ENCODE measurements around the gene DUT. TPM values are rescaled to one million over a fixed set of nuclear protein-coding genes. Genes with fewer than 3 reads are reported as not detected.

DUT gene
- total and polyA plus RNA-seq, 2 of the 8 experiments (the other 6 are each of a cell fraction or from before 2014, with no cell fraction given) = 71.5 to 246 TPM

- TF ChIP-seq USF2 (IDR thresholded peaks at IDR 0.05; ENCODE audit: low read length) (no peak), MAFK (IDR thresholded peaks at IDR 0.05; ENCODE audit: low read depth, low read length) (no peak), NRF1 (IDR thresholded peaks at IDR 0.05; ENCODE audit: low read depth, low read length) (no peak), SIX5 (IDR thresholded peaks at IDR 0.05; ENCODE audit: low read depth, low read length) (no peak)
Observed at GRCh38 chr15:48309740-48310139, 21.5 kb upstream of the DUT start (continued).

Measured in H1 (cell line).